ENCODE results near the gene CACTIN.
"Not testable (repeated sequence)": the region's sequence is repeated elsewhere in the genome, so short reads cannot be mapped to it uniquely, and the experiment has no call there.

Gene CACTIN

DNA sequence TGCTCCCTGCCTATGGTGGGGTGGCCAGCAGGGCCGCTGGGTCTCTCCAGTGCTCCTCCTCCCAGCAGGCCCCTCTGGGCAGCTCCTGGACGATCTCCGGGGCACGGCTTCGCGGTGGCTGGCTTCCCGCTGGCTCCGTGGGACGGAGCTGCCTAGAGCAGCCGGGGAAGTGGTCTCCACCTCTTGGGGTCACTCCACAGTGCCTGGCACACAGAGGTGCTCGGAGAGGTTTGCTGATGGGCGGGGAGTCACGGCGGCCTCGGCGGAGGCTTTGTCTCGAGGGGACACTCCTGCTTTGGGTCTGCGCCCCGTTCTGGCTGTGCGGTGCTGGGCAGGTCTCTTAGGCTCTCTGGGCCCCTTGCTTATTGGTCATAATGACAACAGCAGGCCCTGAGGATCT is 9.9 kb upstream of the CACTIN start:
- intact Hi-C loops (cut with DNase I), result no loop called here
- no peak for DNase-seq

DNA sequence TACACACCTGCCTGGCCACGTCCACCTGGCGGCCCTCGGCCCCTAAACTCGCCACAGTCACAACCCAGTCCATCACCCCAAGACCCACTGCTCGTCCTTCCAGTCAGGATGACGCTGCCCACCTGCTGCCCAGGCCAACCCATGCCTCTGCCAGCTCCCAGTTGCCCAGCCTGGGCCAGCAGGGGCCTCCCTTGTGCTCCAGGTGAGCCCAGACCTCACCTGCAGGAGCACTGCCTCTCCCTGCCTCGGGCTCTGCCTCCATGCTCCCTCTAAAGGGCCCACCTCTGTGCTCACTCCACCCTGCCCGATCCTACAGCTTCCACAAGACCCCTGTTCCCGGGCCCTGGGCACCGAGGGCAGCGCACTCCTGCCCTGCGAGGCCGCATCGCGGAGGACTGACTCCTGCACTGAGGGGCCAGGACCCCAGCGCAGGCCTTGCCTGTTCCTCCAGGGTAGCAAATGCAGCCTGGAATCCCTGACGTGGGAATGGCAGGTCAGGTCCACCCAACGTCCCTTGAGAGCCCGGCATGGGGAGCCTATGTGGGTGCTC is 8.0 kb upstream of the CACTIN start:
- no peak for DNase-seq

DNA sequence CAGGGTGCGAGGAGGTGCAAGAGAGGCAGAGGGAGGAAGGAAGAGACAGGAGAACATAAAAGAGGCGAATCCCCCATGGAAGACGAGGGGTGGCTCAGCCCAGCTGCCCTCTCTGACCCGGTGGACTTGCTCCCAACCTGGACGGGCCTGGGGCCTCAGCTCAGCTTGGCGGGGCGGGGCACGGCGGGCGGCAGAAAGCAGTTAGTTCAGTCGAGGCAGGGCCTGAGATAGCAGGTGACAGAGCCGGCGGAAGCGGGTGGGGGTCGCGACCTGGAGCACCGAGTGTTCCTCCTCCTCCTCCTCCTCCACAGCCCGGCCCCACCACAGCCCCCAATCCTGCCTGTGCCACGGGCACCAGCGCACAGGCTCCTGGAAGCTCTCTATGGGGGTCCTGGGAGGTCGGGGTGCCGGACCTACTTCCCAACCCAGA is 7.0 kb upstream of the CACTIN start:
- DNase-seq, result no peak
- intact Hi-C loops (cut with DNase I), result no loop called here

More for the DNA sequence above, 8.0 kb upstream of the CACTIN start:
- intact Hi-C loops (cut with DNase I), result no loop called here

GRCh38 chr19:3632739-3633558 is 6.4 kb upstream of the CACTIN start:
- DNase-seq, result peak in 31 of 42 donors; percentile 18 to 72 (median 49)
- intact Hi-C loops (cut with DNase I), result no loop called here

- intact Hi-C loops (cut with DNase I), result no loop called here
Observed at GRCh38 chr19:3632098-3632497, 5.5 kb upstream of the CACTIN start.

DNA sequence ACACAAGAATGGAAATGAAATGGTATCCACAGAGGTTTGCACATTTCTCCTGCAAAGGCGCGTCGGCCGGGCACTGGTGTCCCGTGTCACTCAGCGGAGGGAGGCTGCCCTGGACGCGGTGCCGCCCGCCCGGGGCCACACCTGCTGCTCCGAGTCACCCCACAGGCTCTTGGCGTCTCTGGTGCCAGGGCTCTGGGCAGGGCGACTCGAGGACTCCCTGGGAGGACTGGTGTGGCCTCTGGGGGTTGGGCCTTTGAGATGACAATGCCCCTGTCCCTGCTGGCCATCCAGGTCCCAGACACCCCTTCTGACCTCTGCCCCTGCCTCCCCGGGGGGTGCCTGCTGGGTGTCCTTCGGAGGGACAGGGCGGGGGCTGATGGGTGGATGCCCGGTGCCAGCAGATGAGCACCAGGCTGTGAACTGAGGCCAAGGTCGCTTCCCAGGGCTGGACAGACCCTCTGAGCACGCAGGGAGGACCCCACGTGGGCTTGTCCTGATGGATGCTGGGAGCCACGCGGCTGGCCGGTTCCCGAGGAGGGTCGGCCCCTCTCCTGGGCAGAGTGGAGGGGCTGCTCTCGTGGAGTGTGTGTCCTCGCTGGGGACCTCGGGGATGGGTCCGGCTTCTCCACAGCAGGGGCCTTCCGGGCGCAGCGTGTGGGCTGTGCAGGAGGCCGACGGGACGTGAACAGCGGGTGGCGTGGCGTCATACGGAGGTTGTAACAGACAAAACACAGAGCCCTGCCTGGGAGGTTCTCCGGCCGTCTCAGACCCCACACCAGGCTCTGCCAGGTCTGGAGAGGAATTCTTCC is 4.7 kb upstream of the CACTIN start:
- no peak for DNase-seq
- intact Hi-C loops (cut with DNase I), result no loop called here

More at GRCh38 chr19:3632098-3632497, 5.5 kb upstream of the CACTIN start:
- no peak for DNase-seq

GRCh38 chr19:3628766-3629165 is 2.2 kb upstream of the CACTIN start:
- intact Hi-C loops (cut with DNase I), result not testable (repeated sequence)

DNA sequence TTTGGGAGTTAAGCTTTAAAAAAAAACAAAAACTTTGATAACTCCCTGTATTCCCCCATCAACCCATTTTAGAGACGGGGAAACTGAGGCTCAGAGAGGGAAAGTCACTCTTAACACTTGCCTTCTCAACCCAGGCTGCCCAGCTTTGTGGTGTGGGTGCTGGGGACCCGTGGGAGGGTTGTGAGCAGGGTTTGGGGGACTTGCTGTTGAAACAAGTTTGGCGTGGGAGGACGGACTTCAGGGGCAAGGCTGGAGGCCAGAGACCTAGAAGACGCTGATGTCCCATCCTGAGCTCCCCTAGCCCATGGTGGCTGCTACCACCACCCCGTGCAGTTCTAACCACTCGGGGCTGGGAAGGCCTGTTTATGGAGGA is 747 bp upstream of the CACTIN start:
- peak in 1 of 42 donors; percentile 49 for DNase-seq
- intact Hi-C loops (cut with DNase I), result no loop called here

More at GRCh38 chr19:3628766-3629165, 2.2 kb upstream of the CACTIN start:
- DNase-seq, result not testable (repeated sequence)

- intact Hi-C loops (cut with DNase I), result no loop called here
- DNase-seq, result peak in 1 of 42 donors; percentile 54
Observed at GRCh38 chr19:3625996-3626472, 556 bp downstream of the CACTIN start.

- no peak for DNase-seq
- intact Hi-C loops (cut with DNase I), result loop anchor here (5.0 kb wide), 1 partner anchor 46 kb away; no protein-coding TSS in a partner anchor
Observed at GRCh38 chr19:3623716-3624115, 2.9 kb downstream of the CACTIN start.

DNA sequence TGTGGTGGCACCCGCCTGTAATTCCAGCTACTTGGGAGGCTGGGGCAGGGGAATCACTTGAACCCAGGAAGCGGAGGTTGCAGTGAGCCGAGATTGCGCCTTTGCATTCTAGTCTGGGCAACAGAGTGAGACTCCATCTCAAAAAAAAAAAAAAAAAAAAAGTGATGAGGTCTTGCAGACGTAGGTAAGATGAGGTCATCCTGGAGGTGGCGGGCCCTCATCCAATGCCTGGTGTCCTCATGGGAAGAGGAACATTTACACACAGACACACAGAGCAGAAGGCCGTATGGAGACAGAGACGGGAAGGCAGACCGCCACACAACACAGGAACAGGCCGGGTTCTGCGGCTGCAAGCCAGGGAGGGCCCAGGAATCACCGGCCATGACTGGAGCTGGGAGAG is 4.4 kb downstream of the CACTIN start:
- no peak for DNase-seq
- intact Hi-C loops (cut with DNase I), result loop anchor here (5.0 kb wide), 1 partner anchor 45 kb away; no protein-coding TSS in a partner anchor

GRCh38 chr19:3621689-3622088 is 4.9 kb downstream of the CACTIN start:
- intact Hi-C loops (cut with DNase I), result loop anchor here (5.0 kb wide), 1 partner anchor 44 kb away; no protein-coding TSS in a partner anchor
- no peak for DNase-seq

DNA sequence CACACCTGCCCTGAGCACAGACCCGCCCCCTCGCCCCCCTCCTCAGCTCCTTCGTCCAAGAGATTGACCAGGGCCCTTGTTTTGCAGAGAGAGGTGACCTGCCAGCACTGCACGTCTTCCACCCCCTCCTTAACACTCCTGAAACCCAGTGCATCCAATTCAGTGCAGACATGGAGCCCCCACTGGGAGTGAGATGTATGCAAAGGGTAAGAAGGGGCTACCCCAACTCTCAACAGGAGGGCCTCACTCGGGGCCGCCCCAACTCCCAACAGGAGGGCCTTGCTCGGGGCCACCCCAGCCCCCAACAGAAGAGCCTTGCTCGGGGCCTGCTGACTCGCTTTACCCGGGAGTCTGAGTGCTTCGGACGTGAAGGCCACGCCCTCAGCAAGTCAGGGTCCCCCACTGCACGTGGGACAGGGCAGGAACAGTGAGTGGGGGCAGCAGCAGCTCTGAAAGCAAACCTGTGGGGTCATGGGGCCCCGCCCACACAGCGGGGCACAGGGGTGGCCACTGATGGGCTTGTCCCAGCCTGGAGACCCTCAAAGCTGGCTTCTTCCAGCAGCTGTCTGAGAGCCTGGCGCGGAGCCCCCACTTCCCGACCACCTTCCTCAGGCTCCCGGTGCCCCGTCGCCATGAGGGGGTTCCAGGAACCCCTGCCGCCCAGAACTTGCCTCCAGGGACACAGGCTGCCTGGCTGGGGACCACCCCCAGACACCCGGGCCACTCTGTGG is 5.6 kb downstream of the CACTIN start:
- peak in 1 of 42 donors; percentile 2 for DNase-seq
- intact Hi-C loops (cut with DNase I), result loop anchor here (5.0 kb wide), 1 partner anchor 44 kb away; no protein-coding TSS in a partner anchor

GRCh38 chr19:3620145-3620816 is 6.3 kb downstream of the CACTIN start:
- peak in 1 of 42 donors; percentile 2 for DNase-seq
- intact Hi-C loops (cut with DNase I), result loop anchor here (5.0 kb wide), 1 partner anchor 43 kb away; no protein-coding TSS in a partner anchor

GRCh38 chr19:3619631-3620012 is 7.0 kb downstream of the CACTIN start:
- no peak for DNase-seq
- intact Hi-C loops (cut with DNase I), result loop anchor here (5.0 kb wide), 2 partner anchors 42 to 72 kb away; no protein-coding TSS in a partner anchor

GRCh38 chr19:3618811-3619630 is 7.6 kb downstream of the CACTIN start:
- no peak for DNase-seq
- intact Hi-C loops (cut with DNase I), result loop anchor here (5.0 kb wide), 1 partner anchor 72 kb away; no protein-coding TSS in a partner anchor
